Muscle of back (tissue), 11 donors: ENCODE data around the gene C1QB. TPM values are rescaled to one million over a fixed set of nuclear protein-coding genes. Genes with fewer than 3 reads are reported as not detected.
A peak's percentile ranks its signal among the peaks of the same experiment; 100 is the strongest.
"Not testable (repeated sequence)": the region's sequence is repeated elsewhere in the genome, so short reads cannot be mapped to it uniquely, and the experiment has no call there.

ENCODE experiments used
- DNase-seq, 3 donors: peaks; one replicate each; pipeline versions ENCODE4 v3.0.0 to v3.0.0-alpha.2; 2013
- polyA plus RNA-seq, 10 donors: library from polyadenylated mRNA; unstranded; fragments of 120-200 nt; gene quantifications; one replicate each; pipeline ENCODE4 v1.2.1, GENCODE V29; 2013; ENCODE audit not compliant: insufficient read length in 10 of 10

Gene C1QB
- polyA plus RNA-seq, 10 donors, result 14.3 to 29.7 (median 19.3) TPM

GRCh38 chr1:22689505-22689904 is 36.5 kb downstream of the C1QB start:
- peak; percentile 54 to 82 (median 56) for DNase-seq

DNA sequence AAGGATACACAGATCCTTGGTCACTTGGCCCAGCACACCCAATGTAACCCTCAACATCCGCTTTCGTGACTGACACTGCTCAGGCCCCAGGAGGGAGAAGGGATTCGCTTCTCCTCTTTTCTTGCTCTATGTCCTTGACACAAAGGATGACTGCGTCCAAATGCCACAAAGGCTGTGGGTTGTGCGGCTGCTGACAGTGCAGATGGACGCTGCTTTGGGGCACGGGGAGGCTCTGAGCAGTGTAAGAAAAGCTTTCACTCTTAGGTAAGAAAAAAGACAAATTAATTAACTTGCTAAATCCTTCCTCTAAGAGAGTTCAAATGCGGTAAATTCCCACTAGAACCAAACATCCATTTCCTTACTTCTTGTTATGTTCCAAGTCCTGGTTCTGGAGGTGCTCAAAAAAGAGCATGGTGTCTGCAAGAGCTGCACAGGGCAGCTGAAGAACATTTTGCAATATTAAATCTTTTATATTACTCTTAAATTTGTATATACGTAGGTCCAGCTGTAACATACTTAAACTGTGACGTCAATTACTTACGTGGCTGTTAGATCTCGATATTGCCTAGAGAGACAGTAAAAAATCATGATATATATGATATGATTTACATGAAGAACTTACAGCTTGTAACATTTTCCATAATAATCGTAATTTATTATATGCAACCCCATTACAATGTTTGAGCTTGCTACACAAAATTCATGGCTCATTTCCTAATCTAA is 38.2 kb downstream of the C1QB start:
- DNase-seq, result no peak

DNA sequence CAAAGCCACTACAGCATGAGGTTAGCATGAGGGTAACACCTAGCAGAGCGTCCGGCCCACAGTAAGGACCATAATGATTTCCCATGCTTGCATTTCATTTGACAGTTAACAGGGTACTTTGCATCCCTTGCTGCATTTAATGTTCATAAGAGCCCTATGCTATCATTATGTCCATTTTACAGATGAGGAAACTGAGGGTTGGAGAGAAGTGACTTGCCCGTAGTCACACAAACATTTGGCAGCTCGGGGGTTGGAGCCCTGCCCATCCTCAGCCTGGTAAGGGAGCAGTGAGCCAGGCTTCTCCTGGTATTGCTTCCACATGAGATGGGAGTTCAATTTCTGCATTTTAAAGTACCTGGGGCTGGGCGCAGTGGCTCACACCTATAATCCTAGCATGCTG is 41.1 kb downstream of the C1QB start:
- no peak for DNase-seq

DNA sequence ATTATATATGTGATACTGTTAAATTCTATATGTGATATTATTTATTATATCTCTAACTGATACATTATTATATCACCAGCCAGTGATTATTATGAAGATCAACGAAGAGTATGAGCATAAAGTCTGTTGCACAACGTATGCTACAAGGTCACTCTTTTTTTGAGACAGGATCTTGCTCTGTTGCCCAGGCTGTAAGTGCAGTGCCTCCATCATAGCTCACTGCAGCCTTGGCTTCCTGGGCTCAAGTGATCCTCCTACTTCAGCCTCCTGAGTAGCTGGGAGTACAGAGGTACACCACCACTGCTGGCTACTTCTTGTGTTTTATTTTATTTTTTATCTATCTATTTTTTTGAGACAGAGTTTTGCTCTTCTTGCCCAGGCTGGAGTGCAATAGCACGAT is 43.6 kb downstream of the C1QB start:
- no peak for DNase-seq

DNA sequence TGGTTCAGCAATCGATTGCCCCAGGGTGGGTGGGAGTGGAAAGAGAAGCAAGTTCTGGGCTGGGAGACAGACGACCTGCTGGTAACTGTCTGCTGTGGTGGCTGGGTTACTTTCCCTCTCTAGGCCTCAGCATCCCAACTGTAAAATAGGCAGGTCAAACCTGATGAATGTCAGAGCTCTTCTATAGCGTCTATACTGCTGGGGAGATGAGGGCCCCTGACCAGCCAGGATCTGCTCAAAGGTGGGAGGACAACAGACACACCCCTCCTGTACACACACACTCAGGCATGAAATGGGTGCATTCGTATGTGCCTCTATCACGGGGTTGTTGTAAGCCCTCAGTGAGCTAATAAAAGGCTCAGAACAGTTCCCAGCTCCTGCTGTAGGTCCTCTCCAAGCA is 44.9 kb downstream of the C1QB start:
- DNase-seq, result no peak

GRCh38 chr1:22699681-22700520 is 46.9 kb downstream of the C1QB start:
- no peak for DNase-seq

DNA sequence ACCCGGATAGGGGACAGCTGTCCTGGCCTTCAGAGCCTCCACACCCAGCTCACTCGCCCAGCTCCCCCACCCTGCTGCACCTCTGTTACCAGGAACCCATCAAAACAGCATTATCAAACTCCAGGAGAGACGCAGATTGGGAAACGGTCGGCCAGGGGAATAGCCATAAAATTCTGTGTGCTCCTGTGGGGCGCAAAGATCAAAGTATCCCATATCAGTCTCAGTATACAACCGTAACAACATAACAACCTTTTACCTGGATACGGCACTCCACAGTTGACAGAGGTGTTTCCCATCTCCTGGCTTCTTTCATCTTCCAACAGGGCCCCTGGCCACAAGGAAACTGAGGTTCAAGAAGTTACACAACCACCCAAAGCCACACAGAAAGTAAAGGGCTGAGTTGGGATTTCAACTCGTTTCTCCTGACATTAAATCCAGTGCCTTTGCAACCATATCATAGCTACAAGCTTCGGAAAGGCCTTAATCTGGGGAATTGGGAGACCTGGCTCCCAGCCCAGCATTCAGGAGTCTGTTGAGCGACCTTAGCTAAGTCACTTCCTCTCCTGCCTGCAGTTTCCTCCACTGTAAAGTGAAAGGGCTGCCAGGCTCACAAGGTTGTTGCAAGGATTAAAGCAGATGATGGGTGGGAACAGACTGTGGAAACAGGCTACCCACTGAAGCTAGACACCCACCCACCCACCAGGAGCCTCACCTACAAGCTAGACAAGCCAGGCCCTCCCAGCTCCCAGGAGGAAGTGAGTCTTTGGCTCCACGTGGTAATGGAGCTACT is 49.5 kb downstream of the C1QB start:
- DNase-seq, result no peak

DNA sequence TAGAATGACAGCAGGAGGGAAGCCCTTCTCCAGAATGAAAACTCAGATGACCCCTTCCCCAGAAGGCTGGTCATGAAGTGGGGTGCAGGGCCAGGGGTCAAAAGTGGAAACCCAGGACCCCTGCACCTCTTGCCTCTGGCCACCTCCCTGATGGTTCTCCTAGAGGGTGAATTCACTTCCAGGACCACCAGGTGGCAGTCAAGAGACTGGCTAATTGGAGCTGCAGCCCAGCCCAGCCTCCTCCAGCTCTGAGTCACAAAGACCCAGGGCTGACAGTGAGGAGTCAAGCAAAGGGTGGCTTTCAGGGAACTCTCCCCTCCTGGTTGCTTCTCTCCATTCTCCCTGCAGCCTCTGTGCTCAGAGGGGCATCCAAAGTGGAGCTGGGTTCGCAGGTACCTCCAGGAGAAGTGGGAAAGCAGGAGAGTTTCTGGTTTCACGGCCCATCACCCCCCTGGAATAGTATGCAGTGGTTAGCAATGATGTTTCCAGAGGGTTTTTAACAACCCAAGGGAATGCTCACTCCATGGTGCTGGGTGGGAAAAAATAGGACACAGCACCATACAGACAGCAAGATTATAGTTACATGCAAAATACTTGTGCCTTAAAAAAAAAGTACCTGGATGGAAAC is 51.5 kb downstream of the C1QB start:
- peak; percentile 85 to 92 (median 89) for DNase-seq

- DNase-seq, result no peak
These were observed 52.5 kb downstream of the C1QB start for GRCh38 chr1:22705586-22705985.

DNA sequence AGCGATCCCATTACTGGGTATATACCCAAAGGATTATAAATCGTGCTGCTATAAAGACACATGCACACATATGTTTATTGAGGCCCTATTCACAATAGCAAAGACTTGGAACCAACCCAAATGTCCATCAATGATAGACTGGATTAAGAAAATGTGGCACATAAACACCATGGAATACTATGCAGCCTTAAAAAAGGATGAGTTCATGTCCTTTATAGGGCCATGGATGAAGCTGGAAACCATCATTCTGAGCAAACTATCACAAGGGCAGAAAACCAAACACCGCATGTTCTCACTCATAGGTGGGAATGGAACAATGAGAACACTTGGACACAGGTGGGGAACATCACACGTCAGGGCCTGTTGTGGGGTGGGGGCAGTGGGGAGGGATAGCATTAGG is 53.1 kb downstream of the C1QB start:
- not testable (repeated sequence) for DNase-seq

DNA sequence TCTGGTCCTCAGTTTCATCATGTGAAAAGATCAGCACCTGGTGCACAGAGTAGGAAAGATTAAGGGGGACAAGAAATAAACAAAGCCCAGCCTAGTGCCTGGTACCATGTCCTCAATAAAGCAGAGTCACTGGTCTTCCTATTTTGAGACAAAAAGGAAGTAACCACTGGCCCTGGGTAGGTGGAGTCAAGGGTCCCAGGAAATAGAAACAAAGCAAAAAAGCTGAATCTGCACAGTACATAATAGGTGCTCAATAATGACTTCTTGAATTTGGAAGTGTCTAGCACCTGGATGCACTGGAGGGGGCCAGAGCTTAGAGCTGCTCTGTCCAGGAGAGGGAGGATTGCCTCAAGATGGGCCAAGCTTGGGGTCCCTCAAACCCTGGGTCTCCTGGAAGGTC is 55.7 kb downstream of the C1QB start:
- DNase-seq, result no peak

DNA sequence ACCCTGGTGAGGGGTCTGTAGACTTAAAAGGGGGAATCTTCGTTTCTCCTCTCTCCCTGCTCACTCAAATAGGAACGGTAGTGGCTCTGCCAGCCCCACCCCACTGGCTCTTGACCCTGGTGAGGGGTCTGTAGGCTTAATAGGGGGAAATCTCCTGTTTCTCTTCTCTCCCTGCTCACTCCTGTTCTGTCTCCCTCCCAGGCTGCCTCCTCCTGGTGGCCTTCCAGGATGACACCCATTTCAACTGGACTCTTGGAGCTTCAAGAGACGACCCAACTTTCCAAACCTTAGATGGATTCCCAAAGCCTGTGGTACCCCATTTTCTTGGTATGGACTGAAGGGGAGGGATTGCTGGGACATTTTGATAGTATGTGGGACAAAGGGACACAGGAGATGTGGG is 56.2 kb downstream of the C1QB start:
- no peak for DNase-seq

- peak; percentile 61 to 88 (median 80) for DNase-seq
These were observed 57.1 kb downstream of the C1QB start for GRCh38 chr1:22709891-22710700.

DNA sequence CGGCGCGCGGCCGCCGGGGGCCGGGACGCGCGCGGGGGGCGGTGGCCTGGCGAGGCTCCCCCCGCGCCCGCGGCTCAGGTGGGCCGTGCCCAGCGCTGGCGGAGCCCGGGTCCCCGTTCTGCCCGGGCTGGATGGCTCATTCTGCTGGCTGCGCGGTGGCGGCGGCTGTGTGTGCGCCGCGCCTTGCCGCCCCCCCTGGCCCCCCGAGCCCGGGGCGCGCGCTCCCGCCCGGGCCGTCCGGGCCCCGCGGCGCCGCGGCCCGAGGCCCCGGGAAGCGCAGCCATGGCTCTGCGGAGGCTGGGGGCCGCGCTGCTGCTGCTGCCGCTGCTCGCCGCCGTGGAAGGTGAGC is 57.6 kb downstream of the C1QB start, which contains the start of gene EPHB2:
TSS of gene EPHB2 (plus strand) at position 139 of the 349 bp plus-strand sequence. CDS start at position 283, 144 bp downstream.
- DNase-seq, result no peak

- no peak for DNase-seq
These were observed 58.0 kb downstream of the C1QB start for GRCh38 chr1:22711071-22711470.

Other genes starting within 250 kb of the C1QB start
- 10 to 100 TPM in 8 of 10 donors, 1 to 10 TPM in 2; 8.7 to 15.0 (median 12.3) TPM for gene ZBTB40, start 201.4 kb upstream of the C1QB start, polyA plus RNA-seq
- under 1 TPM in 3 of 10 donors, not detected in 7; 0.04 to 0.08 (median 0.08) TPM for gene EPHA8, start 89.7 kb upstream of the C1QB start, polyA plus RNA-seq
- 10 to 100 TPM; 18.0 to 41.3 (median 27.7) TPM for gene C1QA, start 16.6 kb upstream of the C1QB start, polyA plus RNA-seq
- gene C1QC, start 9.6 kb upstream of the C1QB start, polyA plus RNA-seq, result 10 to 100 TPM; 17.2 to 47.9 (median 27.4) TPM
- gene EPHB2, start 57.6 kb downstream of the C1QB start, polyA plus RNA-seq, result 10 to 100 TPM; 15.9 to 26.2 (median 22.5) TPM